NCI-H345 treated with DMSO at 0.1 percent for 48 hours (cell line): ENCODE data around the gene TMEM217.
"Not testable (repeated sequence)": the region's sequence is repeated elsewhere in the genome, so short reads cannot be mapped to it uniquely, and the experiment has no call there.

Source experiments
- DNase-seq: peaks from one replicate; lab custom pipeline; 2025; ENCODE audit not compliant: unreplicated experiment; lab: John Stamatoyannopoulos, UW

Gene TMEM217

DNA sequence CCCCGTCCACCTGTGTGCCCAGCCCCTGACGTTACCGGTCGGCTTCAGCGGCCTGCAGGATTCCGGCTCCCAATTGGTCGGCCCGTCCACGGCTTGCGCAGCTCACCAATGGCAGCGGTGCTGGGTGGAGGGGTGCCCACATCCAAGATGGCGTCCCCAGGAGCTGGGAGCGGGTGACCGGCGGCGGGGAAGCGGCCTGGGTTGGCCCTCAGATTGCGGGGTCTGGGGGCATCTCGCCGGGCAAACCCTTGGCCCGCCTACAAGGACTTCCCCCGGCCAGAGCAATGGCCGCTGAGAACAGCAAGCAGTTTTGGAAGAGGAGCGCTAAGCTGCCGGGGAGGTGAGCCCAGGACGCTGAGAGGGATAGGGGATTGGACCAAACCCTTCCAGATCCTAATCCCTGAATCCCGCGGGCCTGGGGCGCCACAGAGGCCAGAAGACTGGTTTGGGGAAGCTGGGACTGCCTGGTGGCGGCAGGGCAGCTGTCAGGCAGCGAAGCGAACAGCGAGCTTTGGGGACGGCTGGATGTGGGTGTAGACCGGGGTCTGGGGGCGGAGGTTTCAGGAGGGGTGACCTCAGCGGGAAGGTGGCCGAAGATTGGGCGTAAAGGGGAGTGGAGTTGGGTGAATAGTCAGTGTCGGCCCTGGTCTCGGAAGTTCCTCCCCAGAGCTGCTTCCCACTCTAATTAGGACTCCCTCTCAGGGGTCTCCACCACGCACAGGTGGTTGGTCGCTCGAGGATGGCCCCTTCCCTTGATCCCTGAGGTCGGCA, at the start of gene TMEM217, which contains the start of gene TBC1D22B:
TMEM217 (minus strand) TSS at position 511 of the 771 bp plus-strand sequence. CDS start 39,114 bp downstream, outside the sequence.
TBC1D22B (plus strand) TSS at position 139 of the 771 bp plus-strand sequence; CDS start at position 285, 146 bp downstream.
- peak; percentile 94 for DNase-seq

DNA sequence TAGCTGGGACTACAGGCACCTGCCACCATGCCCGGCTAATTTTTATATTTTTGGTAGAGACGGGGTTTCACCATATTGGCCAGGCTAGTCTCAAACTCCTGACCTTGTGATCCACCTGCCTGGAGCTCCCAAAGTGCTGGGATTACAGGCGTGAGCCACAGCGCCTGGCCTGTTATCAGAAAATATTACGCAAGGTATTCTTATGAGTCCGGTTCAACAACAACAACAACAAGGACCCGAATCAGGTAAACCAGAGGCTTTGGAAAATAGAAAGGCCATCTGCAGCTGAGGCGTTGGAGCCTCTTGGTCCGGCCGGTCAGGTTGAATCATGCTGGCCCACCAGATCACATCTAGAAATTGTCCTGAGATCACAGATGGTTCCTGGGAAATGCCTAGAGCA, 49.5 kb upstream of the TMEM217 start:
- not testable (repeated sequence) for DNase-seq

- DNase-seq: no peak
These were observed 48.8 kb upstream of the TMEM217 start for GRCh38 chr6:37306624-37307222.

- no peak for DNase-seq
These were observed 48.0 kb upstream of the TMEM217 start for GRCh38 chr6:37305841-37306425.

- DNase-seq: no peak
These were observed 46.8 kb upstream of the TMEM217 start for GRCh38 chr6:37304766-37305165.

DNA sequence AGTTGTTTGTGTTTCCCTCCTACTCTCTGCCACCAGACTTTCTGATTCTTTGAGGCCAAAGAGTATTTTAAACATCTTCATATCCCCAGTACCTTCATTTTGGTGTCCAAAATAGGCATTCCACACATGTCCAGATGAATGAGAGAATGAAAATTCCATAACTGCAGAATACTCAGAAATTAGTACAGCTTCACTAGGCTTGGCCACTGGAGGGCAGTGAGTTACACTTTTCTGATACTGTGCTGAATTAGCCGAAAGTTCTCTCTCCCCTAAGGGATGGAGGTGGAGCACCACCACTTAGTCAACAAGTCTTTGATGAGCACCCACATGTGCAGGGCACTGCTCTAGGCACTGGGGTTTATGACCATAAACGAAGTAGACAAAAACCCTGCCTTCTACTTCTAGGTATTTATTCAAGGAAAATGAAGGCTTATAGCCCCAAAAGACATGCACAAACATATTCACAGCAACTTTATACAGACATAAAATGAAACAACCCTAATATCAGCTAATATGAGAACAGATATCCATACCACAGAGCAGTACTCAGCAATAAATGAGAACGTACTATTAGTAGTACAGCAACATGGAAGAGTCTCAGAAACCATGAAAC, 46.1 kb upstream of the TMEM217 start:
- no peak for DNase-seq

- no peak for DNase-seq
These were observed 45.2 kb upstream of the TMEM217 start for GRCh38 chr6:37303091-37303660.

DNA sequence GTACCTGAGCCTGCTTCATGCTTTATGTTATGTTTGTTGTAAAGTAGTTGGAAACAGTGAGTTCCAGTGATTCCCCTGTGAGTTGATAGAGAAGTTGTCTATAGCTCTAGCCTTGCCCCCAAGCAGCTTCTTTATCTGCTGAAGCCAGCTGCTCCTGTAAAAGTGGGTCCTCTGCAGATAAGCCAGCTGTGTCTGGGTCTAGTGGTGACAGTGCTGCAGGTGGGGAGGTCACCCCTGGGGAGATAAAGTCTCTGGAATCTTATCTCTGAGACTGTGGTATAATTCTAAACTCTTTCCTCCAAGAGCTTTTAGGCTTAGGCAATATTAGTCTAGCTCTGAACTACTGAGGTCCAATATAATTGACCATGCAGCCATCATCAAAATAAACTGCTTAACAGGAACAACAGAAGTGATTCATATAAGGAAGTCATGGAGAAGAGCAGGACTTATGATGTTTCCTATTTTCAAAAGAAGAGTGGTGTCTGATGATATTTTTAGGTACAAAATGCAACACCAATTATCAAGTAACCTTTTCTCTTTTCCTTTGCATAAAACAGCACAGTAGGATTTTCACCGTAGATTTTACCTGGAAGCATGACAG, 44.2 kb upstream of the TMEM217 start:
- no peak for DNase-seq

- no peak for DNase-seq
These were observed 42.0 kb upstream of the TMEM217 start for GRCh38 chr6:37299990-37300389.

GRCh38 chr6:37298958-37299357, 41.0 kb upstream of the TMEM217 start:
- DNase-seq: no peak

- DNase-seq: not testable (repeated sequence)
These were observed 39.7 kb upstream of the TMEM217 start for GRCh38 chr6:37297637-37298036.

GRCh38 chr6:37293426-37293825, 35.5 kb upstream of the TMEM217 start:
- no peak for DNase-seq

DNA sequence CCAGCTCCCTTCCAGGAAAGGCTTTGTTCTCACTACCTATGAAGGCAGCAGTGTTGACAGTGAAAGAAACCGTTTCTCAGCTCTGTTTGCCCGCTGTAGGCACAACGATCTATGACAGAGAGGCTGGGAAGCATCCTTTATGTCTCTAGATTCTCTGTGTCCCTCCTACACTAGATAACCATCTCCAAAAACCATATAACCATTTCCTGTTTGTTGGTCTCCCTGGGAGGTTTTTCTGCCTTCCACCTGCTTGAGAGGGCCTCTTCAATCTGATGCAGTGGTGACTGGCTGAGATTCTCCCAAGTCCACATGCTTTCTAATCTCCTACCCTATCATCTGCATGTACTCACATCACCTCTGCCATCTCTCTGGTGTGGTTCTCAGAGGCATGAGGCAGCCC, 32.0 kb upstream of the TMEM217 start:
- DNase-seq: no peak

DNA sequence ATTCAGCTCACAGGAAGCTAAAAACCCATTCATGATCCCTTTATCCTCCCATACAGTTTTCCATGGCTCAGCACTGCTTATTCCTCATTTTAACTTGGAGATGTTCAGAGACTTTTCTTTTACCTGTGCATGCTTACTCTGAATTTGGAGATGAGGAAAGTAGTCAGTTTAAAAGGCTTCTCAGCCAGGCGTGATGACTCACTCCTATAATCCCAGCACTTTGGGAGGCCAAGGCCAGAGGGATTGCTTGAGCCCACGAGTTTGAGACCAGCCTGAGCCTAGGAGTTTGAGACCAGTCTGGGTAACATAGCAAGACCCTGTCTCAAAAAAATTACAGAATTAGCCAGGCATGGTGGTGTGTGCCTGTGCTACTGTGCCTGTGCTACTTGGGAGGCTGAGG, 30.3 kb upstream of the TMEM217 start:
- DNase-seq: no peak

DNA sequence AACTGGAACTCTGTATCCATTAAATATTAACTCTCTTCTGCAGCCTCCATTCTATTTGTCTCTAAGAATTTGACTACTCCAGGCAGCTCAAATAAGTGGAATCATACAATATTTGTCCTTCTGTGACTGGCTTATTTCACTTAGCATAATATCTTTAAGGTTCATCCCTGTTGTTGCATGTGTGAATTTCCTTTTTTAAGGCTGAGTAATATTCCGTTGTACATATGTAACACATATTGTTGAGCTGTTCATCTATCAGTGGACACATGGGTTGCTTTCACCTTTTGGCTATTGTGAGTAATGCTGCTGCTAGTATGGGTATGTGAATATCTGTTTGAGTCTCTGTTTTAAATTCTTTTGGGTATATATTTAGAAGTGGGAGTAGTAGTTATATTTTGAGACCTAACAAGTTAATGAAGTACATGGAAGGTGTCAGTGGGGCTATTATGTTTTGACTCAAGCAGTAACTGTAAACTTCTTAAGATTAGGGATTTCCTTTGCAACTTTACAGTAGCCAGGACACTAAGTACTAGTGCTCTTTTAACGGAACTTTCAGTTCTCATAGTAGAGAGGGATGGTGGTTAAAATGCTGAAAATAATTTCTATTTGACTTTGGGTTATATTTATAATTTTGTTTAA, 29.7 kb upstream of the TMEM217 start:
- no peak for DNase-seq

DNA sequence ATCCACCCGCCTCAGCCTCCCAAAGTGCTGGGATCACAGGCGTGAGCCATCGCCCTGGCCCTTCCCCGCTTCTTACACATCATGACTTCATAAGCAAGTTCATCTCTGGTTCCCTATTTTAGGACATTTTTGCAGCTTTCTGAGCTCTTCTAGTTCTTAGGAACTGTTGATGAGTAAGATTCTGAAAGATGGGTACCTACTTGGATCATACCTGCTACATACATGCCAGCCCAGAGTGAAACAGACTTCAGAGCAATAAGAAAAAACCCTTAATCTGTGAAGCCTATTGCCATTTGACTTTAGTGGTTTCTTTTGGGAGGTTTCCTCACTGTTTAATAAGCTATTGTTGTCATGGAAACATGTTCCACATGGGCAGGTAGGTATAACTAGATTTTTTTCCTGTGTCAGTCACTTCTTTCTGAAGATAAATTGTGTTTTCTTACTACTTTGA, 27.9 kb upstream of the TMEM217 start:
- no peak for DNase-seq

DNA sequence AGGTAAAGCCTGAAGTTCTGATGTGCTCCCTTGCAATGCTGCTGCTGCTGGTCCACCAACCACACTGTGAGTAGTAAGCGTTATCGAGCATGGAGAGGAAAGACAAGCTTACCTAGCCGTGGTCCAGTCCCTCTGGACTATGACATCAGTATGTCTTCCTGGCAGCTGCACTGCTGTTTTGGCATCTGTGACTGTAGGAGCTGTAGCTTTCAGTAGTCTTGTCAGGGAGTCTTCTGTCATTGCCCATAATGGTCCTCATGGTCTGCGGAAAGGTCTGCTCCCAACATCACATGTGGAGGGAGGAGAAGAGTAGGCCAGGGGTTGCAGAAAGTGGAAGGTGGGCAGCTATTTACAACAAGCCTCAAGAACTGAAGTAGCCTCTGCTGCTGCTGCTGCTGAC, 26.8 kb upstream of the TMEM217 start:
- DNase-seq: no peak

GRCh38 chr6:37283671-37284151, 25.8 kb upstream of the TMEM217 start:
- no peak for DNase-seq

DNA sequence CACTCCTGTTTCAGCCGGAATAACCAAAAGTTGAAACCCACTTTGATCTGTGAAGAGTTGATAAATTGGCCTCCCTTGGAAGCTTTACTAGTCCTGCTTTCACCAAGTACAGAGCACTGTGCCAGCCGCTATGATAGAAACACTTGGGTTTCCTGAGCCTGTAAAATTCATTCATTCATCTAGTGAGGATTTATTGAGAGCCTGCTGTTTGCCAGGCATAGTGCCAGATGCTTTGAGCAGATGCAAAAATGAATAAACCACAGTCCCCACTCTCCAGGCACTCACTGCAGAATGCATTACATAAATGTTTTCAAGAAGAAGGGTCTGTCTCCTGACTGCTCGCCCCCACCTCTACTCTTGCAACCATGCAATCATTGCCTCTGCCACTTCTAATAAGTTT, 25.3 kb upstream of the TMEM217 start:
- DNase-seq: no peak

DNA sequence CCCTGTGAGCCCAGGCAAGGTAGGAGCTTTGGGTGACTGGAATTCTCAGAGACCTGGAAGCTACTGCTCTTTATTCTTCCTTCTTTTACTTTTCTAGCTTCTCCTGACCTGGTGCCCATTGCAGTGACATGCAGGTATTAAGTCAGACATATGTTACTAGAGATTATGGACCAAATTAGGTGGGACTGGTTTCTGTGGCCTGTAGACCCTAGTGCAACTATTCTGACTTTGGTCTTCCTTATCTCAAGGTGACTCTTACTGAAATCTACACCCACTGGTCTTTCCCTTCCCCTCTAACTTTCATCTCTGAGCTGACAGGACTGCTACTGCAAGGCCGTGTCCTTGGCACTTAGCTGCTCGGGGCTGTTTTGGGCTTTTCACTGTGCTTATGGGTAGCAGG, 24.4 kb upstream of the TMEM217 start:
- no peak for DNase-seq
